CD4-positive, alpha-beta memory T cell (primary cell): ENCODE measurements around the gene ERP44. TPM values are rescaled to one million over a fixed set of nuclear protein-coding genes. Genes with fewer than 3 reads are reported as not detected.

Experiments
- CTCF ChIA-PET: fragments of 350-600 bp; sonication (Branson Sonifier 250); formaldehyde crosslinking; loops from one replicate; lab custom pipeline; 2021; ENCODE audit warnings: inconsistent platforms; ENCODE audit not compliant: partially characterized antibody; lab: Charles Lee
- POLR2A ChIA-PET: fragments of 350-600 bp; sonication (Branson Sonifier 250); formaldehyde crosslinking; loops from one replicate; lab custom pipeline; 2021; ENCODE audit not compliant: partially characterized antibody; lab: Charles Lee
- DNase-seq, 5 donors: peaks; one replicate each; pipeline versions ENCODE4 v3.0.0 to v3.0.0-alpha.2; 2020 to 2022; ENCODE audit warnings: mixed read lengths in 1 of 5
- H3K27ac ChIP-seq: one replicate; pipeline ENCODE4 v1.7.0; 2013; ENCODE audit warnings: low read depth, low read length
- H3K27me3 ChIP-seq: 2 replicates; pipeline ENCODE4 v1.7.0; 2013; ENCODE audit warnings: mild to moderate bottlenecking, low read length, moderate library complexity; ENCODE audit not compliant: insufficient read depth
- H3K36me3 ChIP-seq: 2 replicates; pipeline ENCODE4 v1.7.0; 2013; ENCODE audit warnings: mild to moderate bottlenecking, low read length, moderate library complexity; ENCODE audit not compliant: insufficient read depth
- H3K4me1 ChIP-seq: 2 replicates; pipeline ENCODE4 v1.7.0; 2013; ENCODE audit warnings: mild to moderate bottlenecking, low read length, moderate library complexity; ENCODE audit not compliant: insufficient read depth
- H3K4me3 ChIP-seq, 2 donors: one replicate each; pipeline ENCODE4 v1.7.0; 2013; ENCODE audit warnings: low read length in 2 of 2, mild to moderate bottlenecking in 1 of 2
- H3K9me3 ChIP-seq, 2 donors: one replicate each; pipeline ENCODE4 v1.7.0; 2013; ENCODE audit warnings: low read length in 2 of 2, control low read depth in 1 of 2; ENCODE audit not compliant: control insufficient read depth in 1 of 2
- H3K27ac Mint-ChIP-seq, 7 donors: one replicate each; pipeline ENCODE4 v1.8.0; 2020 to 2021; ENCODE audit warnings: mixed read lengths in 7 of 7, mild to moderate bottlenecking in 6 of 7, inconsistent platforms in 3 of 7, moderate library complexity in 3 of 7
- H3K27me3 Mint-ChIP-seq, 2 donors: one replicate each; pipeline ENCODE4 v1.8.0; 2020 to 2021; ENCODE audit warnings: mixed read lengths in 2 of 2
- H3K36me3 Mint-ChIP-seq, 2 donors: one replicate each; pipeline ENCODE4 v1.8.0; 2020 to 2021; ENCODE audit warnings: mixed read lengths in 2 of 2, inconsistent platforms in 1 of 2, mild to moderate bottlenecking in 1 of 2
- H3K4me1 Mint-ChIP-seq, 4 donors: one replicate each; pipeline ENCODE4 v1.8.0; 2020 to 2021; ENCODE audit warnings: mixed read lengths in 4 of 4, mild to moderate bottlenecking in 1 of 4
- H3K4me3 Mint-ChIP-seq, 8 donors: one replicate each; pipeline ENCODE4 v1.8.0; 2020 to 2021; ENCODE audit warnings: mixed read lengths in 8 of 8, mild to moderate bottlenecking in 7 of 8, moderate library complexity in 6 of 8, inconsistent platforms in 3 of 8
- H3K9me3 Mint-ChIP-seq, 8 donors: one replicate each; pipeline ENCODE4 v1.8.0; 2020 to 2021; ENCODE audit warnings: mixed read lengths in 8 of 8, mild to moderate bottlenecking in 5 of 8, inconsistent platforms in 3 of 8, moderate library complexity in 1 of 8
- intact Hi-C: fragments of 100-400 bp; cut with micrococcal nuclease; formaldehyde crosslinking; loops from one replicate; pipeline ENCODE4 v1.15.1; 2023
- polyA plus RNA-seq, 2 donors: library from polyadenylated mRNA; unstranded; fragments of 300-500 nt; fragmentation: Illumina TruSeq; gene quantifications; one replicate each; pipeline ENCODE4 v1.2.3, GENCODE V29; 2021
- total RNA-seq, 2 experiments: library from RNA; stranded (reverse); gene quantifications; one replicate each; pipeline ENCODE4 v1.2.3, GENCODE V29; 2021

Gene ERP44
- total and polyA plus RNA-seq, 4 experiments from 2014 or later = 16.5 to 44.7 (median 26.3) TPM

DNA sequence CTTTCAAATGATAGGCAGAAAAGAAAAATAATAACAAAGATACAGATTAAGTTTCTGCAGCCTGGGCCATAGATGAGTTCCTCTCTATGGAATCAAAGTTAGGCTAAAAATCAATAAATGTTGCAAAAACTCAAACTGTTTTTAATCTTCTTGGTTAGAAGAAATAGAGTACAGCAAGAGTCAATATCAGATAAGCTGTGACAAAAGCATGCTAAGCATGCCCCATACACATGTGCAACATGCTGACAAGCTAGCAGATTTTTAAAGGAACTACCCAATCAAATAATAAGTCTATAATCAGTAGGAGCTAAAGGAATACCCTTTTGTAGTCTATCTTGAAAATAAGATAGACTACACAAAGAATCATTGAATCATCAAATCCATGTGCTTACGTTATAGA lies 6.7 kb downstream of the ERP44 start:
- Mint-ChIP-seq H3K27ac (no peak overlapping the region), H3K36me3 (no peaks in the 10 kb centered on the region), H3K4me3 (no peak overlapping the region), H3K27me3 (no peaks in the 10 kb centered on the region), H3K4me1 (peaks cover 51 to 79% (median 65%) of the 10 kb centered on the region in 4 donors), H3K9me3 (no peaks in the 10 kb centered on the region)
- H3K27me3 ChIP-seq = no peaks in the 10 kb centered on the region
- ChIA-PET CTCF (no interaction called here), POLR2A (no interaction called here)
- DNase-seq = no peak
- H3K27ac ChIP-seq = no peak overlapping the region
- H3K9me3 ChIP-seq = no peaks in the 10 kb centered on the region
- peaks cover 49% of the 10 kb centered on the region for H3K4me1 ChIP-seq
- no peaks in the 10 kb centered on the region for H3K36me3 ChIP-seq
- intact Hi-C loops = loop anchor here (10.0 kb wide), 1 partner anchor 967 kb away; no protein-coding TSS in a partner anchor
- H3K4me3 ChIP-seq = no peak overlapping the region

DNA sequence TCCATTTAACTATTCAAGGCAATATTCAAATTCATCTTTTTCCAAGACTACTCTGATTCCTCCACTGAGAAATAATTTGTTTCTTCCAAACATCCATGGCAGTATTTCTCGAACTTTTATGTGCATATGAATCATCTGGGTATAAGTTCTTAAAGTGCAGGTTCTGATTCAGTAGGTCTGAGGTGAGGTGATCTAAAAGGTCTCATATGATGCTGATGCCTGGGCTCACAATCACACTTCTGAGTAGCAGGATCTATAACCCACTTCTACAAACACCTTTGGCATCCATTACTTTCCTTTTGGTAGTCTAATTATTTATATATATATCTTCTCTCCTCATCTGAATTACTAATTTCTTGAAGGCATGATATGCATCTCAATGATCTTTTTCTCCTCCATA lies 7.2 kb downstream of the ERP44 start:
- Mint-ChIP-seq H3K27ac (peak overlapping the region in 1 of 7 donors; percentile 55), H3K4me1 (peaks cover 52 to 76% (median 65%) of the 10 kb centered on the region in 4 donors), H3K9me3 (no peaks in the 10 kb centered on the region), H3K27me3 (no peaks in the 10 kb centered on the region), H3K36me3 (no peaks in the 10 kb centered on the region), H3K4me3 (no peak overlapping the region)
- H3K27me3 ChIP-seq = no peaks in the 10 kb centered on the region
- CTCF ChIA-PET = no interaction called here
- no peak overlapping the region for H3K27ac ChIP-seq
- no peaks in the 10 kb centered on the region for H3K36me3 ChIP-seq
- H3K4me3 ChIP-seq = no peak overlapping the region
- intact Hi-C loops = loop anchor here (10.0 kb wide), 1 partner anchor 967 kb away; no protein-coding TSS in a partner anchor
- H3K9me3 ChIP-seq = no peaks in the 10 kb centered on the region
- H3K4me1 ChIP-seq = peaks cover 50% of the 10 kb centered on the region
- no peak for DNase-seq
- POLR2A ChIA-PET = no interaction called here

DNA sequence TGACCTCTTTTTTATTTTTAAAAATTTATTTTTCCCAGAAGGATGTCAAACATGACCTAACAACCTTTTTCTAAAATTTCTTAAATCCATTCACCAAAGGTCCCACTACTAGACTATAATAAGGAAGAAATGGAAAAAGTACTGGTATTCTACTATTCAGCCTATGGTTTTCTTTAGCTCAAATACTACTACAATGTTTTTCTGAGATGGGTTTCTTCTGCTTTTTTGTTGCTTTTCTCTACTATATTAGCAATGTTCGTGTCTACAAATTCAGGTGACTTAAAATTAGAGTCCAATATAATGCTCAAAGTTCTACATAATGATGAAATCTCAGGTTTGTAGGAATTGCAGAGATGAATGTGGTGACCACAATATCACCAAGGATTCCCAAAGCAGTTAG lies 7.9 kb downstream of the ERP44 start:
- peaks cover 57% of the 10 kb centered on the region for H3K4me1 ChIP-seq
- H3K27me3 ChIP-seq = no peaks in the 10 kb centered on the region
- no peaks in the 10 kb centered on the region for H3K9me3 ChIP-seq
- H3K27ac ChIP-seq = no peak overlapping the region
- Mint-ChIP-seq H3K4me3 (no peak overlapping the region), H3K36me3 (no peaks in the 10 kb centered on the region), H3K4me1 (peaks cover 51 to 76% (median 63%) of the 10 kb centered on the region in 4 donors), H3K27me3 (no peaks in the 10 kb centered on the region), H3K27ac (peak overlapping the region in 1 of 7 donors; percentile 37), H3K9me3 (no peaks in the 10 kb centered on the region)
- no peak overlapping the region for H3K4me3 ChIP-seq
- H3K36me3 ChIP-seq = no peaks in the 10 kb centered on the region
- POLR2A ChIA-PET = no interaction called here
- CTCF ChIA-PET = no interaction called here
- no peak for DNase-seq
- intact Hi-C loops = loop anchor here (10.0 kb wide), 1 partner anchor 966 kb away; no protein-coding TSS in a partner anchor

DNA sequence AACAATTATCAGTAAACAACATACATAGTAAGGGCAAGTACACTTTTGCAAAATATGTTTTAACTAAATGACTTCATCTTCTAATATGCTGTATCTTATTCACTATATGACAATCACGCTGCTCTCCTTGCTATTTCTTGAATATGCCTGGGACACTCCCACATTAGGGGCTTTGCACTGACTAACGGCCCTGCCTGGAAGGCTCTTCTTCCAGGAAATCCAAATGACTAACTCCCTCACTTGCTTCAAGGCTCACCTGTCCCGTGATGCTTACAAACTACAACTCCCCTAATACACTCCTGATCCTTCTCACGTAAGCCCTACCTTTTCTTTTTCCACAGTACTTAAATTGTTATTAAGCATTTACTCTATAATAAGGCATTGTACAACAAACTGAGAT lies 10.6 kb downstream of the ERP44 start:
- H3K27me3 Mint-ChIP-seq = no peaks in the 10 kb centered on the region
- no peaks in the 10 kb centered on the region for H3K9me3 Mint-ChIP-seq
- H3K36me3 Mint-ChIP-seq = no peaks in the 10 kb centered on the region
- CTCF ChIA-PET = no interaction called here
- intact Hi-C loops = no loop called here
- no peak for DNase-seq
- Histone ChIP-seq H3K9me3 (no peaks in the 10 kb centered on the region), H3K27me3 (no peaks in the 10 kb centered on the region), H3K27ac (peak overlapping the region; percentile 18), H3K4me3 (no peak overlapping the region), H3K4me1 (peaks cover 74% of the 10 kb centered on the region), H3K36me3 (no peaks in the 10 kb centered on the region)
- POLR2A ChIA-PET = no interaction called here
- peaks cover 58 to 80% (median 68%) of the 10 kb centered on the region in 4 donors for H3K4me1 Mint-ChIP-seq
- peak overlapping the region; percentile 33 to 87 (median 70) for H3K4me3 Mint-ChIP-seq
- H3K27ac Mint-ChIP-seq = peak overlapping the region; percentile 64 to 93 (median 87)

DNA sequence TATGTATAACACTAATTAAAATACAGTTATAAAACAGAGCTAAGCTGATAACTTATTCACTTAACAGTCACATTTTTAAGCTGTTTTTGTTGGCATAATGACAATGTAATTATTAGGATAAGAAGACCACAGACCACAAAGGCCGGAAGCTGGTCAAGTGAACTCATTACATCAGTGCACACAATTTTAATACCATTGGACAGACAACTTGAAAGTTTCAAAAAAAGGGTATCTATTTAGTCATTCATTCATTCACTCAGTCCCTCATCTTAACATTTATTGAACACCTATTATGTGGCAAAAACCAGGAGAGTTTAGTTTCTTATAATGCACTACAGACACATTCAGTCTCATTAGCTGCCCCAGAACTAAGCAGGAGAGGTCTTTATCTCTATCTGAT lies 11.6 kb downstream of the ERP44 start:
- no peaks in the 10 kb centered on the region for H3K27me3 ChIP-seq
- peaks cover 57 to 79% (median 69%) of the 10 kb centered on the region in 4 donors for H3K4me1 Mint-ChIP-seq
- no peaks in the 10 kb centered on the region for H3K36me3 Mint-ChIP-seq
- intact Hi-C loops = no loop called here
- ChIA-PET CTCF (interaction anchor here (0.8 to 1.1 kb wide), 2 partner anchors 510 to 822 kb away, joined by 3 to 4 read pairs; no protein-coding TSS in a partner anchor), POLR2A (interaction anchor here (0.8 to 2.5 kb wide), 4 partner anchors 11 to 266 kb away, joined by 3 to 5 read pairs (median 4); partner anchors contain the start of genes INVS and NR4A3)
- no peak overlapping the region for H3K4me3 ChIP-seq
- H3K27me3 Mint-ChIP-seq = no peaks in the 10 kb centered on the region
- H3K27ac ChIP-seq = peak overlapping the region; percentile 18
- peak overlapping the region; percentile 10 to 87 (median 70) for H3K4me3 Mint-ChIP-seq
- peak overlapping the region in 6 of 7 donors; percentile 22 to 89 (median 79) for H3K27ac Mint-ChIP-seq
- peak in 4 of 5 donors; percentile 16 to 44 (median 23) for DNase-seq
- no peaks in the 10 kb centered on the region for H3K9me3 Mint-ChIP-seq
- H3K9me3 ChIP-seq = no peaks in the 10 kb centered on the region
- peaks cover 72% of the 10 kb centered on the region for H3K4me1 ChIP-seq
- H3K36me3 ChIP-seq = no peaks in the 10 kb centered on the region

DNA sequence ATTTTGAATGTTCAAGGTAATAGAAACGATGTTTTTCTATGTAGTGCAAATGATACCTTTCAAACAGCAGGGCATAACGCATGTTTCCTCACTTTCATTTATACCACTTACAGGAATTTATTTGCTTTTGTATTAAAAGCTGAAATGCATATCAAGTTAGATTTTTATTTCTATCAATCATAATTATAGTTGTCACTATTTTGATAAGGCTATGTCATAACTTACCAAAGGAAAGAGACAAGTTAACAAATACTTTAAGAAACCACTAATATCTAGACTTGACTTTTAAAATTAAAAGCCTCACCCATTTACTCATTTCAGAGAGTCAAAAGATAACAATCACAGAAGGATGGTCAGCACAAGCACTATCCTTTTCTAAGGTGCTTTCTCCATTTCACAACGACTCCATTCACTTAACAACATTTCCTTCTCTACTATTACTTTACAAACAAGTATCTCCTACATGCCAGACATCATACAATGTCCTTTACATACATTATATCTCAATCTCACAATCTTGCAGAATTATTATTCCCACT lies 12.6 kb downstream of the ERP44 start:
- Mint-ChIP-seq H3K36me3 (no peaks in the 10 kb centered on the region), H3K27ac (peak overlapping the region in 1 of 7 donors; percentile 1), H3K4me3 (peak overlapping the region in 5 of 8 donors; percentile 1 to 61 (median 27)), H3K9me3 (no peaks in the 10 kb centered on the region), H3K27me3 (no peaks in the 10 kb centered on the region), H3K4me1 (peaks cover 57 to 76% (median 65%) of the 10 kb centered on the region in 4 donors)
- H3K4me1 ChIP-seq = peaks cover 76% of the 10 kb centered on the region
- no peak overlapping the region for H3K4me3 ChIP-seq
- H3K27ac ChIP-seq = no peak overlapping the region
- DNase-seq = no peak
- H3K36me3 ChIP-seq = no peaks in the 10 kb centered on the region
- no peaks in the 10 kb centered on the region for H3K9me3 ChIP-seq
- intact Hi-C loops = no loop called here
- ChIA-PET POLR2A (interaction anchor here (1.1 to 2.5 kb wide), 3 partner anchors 12 to 265 kb away, joined by 3 to 5 read pairs (median 4); partner anchors contain the start of gene NR4A3), CTCF (interaction anchor here (1.1 kb wide), 1 partner anchor 511 kb away, joined by 4 read pairs; no protein-coding TSS in a partner anchor)
- H3K27me3 ChIP-seq = no peaks in the 10 kb centered on the region

DNA sequence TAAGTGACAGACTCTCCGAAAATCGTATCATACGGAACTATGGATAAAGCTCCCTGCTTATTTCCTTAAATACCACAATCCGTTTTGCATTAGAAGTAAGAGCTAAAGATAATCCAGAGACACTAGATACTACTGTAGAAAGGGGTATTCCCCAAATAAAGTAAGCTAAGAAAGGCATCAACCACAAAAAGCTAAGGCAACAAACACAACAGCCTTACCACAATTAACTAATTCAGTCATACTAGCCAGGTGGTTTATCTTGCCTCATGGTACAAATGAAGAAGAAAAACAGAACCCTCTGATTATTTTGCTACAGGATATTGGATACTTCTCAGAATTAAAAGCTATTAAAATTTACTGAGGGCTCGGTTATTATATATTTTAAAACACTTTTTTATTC lies 14.1 kb downstream of the ERP44 start:
- peaks cover 76% of the 10 kb centered on the region for H3K4me1 ChIP-seq
- peaks cover 61 to 75% (median 68%) of the 10 kb centered on the region in 4 donors for H3K4me1 Mint-ChIP-seq
- H3K27me3 ChIP-seq = no peaks in the 10 kb centered on the region
- no peak overlapping the region for H3K27ac ChIP-seq
- no peaks in the 10 kb centered on the region for H3K36me3 Mint-ChIP-seq
- peak in 4 of 5 donors; percentile 24 to 57 (median 34) for DNase-seq
- no peaks in the 10 kb centered on the region for H3K9me3 ChIP-seq
- POLR2A ChIA-PET = interaction anchor here (0.9 to 1.2 kb wide), 3 partner anchors 9 to 343 kb away, joined by 3 read pairs; partner anchors contain the start of gene NR4A3
- CTCF ChIA-PET = interaction anchor here (1.1 kb wide), 1 partner anchor 57 kb away, joined by 3 read pairs; no protein-coding TSS in a partner anchor
- no peaks in the 10 kb centered on the region for H3K36me3 ChIP-seq
- no peak overlapping the region for H3K4me3 ChIP-seq
- H3K27me3 Mint-ChIP-seq = no peaks in the 10 kb centered on the region
- peak overlapping the region in 5 of 8 donors; percentile 14 to 62 (median 56) for H3K4me3 Mint-ChIP-seq
- intact Hi-C loops = no loop called here
- H3K9me3 Mint-ChIP-seq = no peaks in the 10 kb centered on the region
- peak overlapping the region in 2 of 7 donors; percentile 20 to 45 for H3K27ac Mint-ChIP-seq
